T47D (cell line): Measurements from ENCODE around the gene GPM6B.

ENCODE experiments used
- DNase-seq, 2 experiments: peaks; one replicate each; pipeline versions ENCODE4 v3.0.0 to v3.0.0-alpha.2; 2011 to 2012; ENCODE audit warnings: low read depth in 1 of 2, low spot score in 1 of 2
- JUND ChIP-seq: IDR thresholded peaks from 2 replicates; pipeline ENCODE4 v1.6.1; 2012; ENCODE audit warnings: low read depth
- in situ Hi-C: cut with HindIII; loops from 2 replicates; pipeline ENCODE4 v1.10.0; 2016; ENCODE audit warnings: low sequenced_read_pairs, low pct_unique_long_range_greater_than_20kb

GPM6B gene

GRCh38 chrX:13721819-13722519 lies 94.9 kb downstream of the GPM6B start:
- in situ Hi-C loops = no loop called here
- TF ChIP-seq JUND = no peak
- DNase-seq = peak in 1 of 2 experiments; percentile 21

GRCh38 chrX:13721371-13721770 lies 95.5 kb downstream of the GPM6B start:
- in situ Hi-C loops = no loop called here
- no peak for DNase-seq

More at GRCh38 chrX:13721371-13721770, 95.5 kb downstream of the GPM6B start:
- no peak for TF ChIP-seq JUND
